HG02884 (cell line): ENCODE results near the gene RHBDL2.
"Not testable (repeated sequence)": the region's sequence is repeated elsewhere in the genome, so short reads cannot be mapped to it uniquely, and the experiment has no call there.

Source experiments
- ATAC-seq: cut with Tn5 transposase; IDR thresholded peaks from one replicate; pipeline ENCODE4 v1.9.1; 2021; ENCODE audit warnings: mild to moderate bottlenecking, moderate library complexity; ENCODE audit not compliant: unreplicated experiment

The RHBDL2 gene

GRCh38 chr1:38941527-38942019, at the start of gene RHBDL2:
RHBDL2 (minus strand) TSS chr1:38941830; CDS start chr1:38919212, 22,618 bp downstream.
- no peak for ATAC-seq

GRCh38 chr1:38990738-38991637, 49.4 kb upstream of the RHBDL2 start, which contains the start of gene AKIRIN1:
AKIRIN1 (plus strand) TSS chr1:38991276; CDS start chr1:38991381, 105 bp downstream.
- peak; percentile 92 for ATAC-seq

GRCh38 chr1:38990386-38990737, 48.7 kb upstream of the RHBDL2 start:
- no peak for ATAC-seq

GRCh38 chr1:38989979-38990378, 48.3 kb upstream of the RHBDL2 start:
- ATAC-seq, result no peak

- ATAC-seq, result not testable (repeated sequence)
Observed at GRCh38 chr1:38979380-38979779, 37.8 kb upstream of the RHBDL2 start.

- ATAC-seq, result not testable (repeated sequence)
Observed at GRCh38 chr1:38978245-38978542, 36.6 kb upstream of the RHBDL2 start.

- not testable (repeated sequence) for ATAC-seq
Observed at GRCh38 chr1:38977399-38978244, 36.0 kb upstream of the RHBDL2 start.

- ATAC-seq, result no peak
Observed at GRCh38 chr1:38973659-38974437, 32.2 kb upstream of the RHBDL2 start.

- not testable (repeated sequence) for ATAC-seq
Observed at GRCh38 chr1:38973145-38973544, 31.5 kb upstream of the RHBDL2 start.

GRCh38 chr1:38964140-38964548, 22.5 kb upstream of the RHBDL2 start:
- ATAC-seq, result no peak

GRCh38 chr1:38962560-38962959, 20.9 kb upstream of the RHBDL2 start:
- no peak for ATAC-seq

- no peak for ATAC-seq
Observed at GRCh38 chr1:38962113-38962512, 20.5 kb upstream of the RHBDL2 start.

GRCh38 chr1:38958967-38959366, 17.3 kb upstream of the RHBDL2 start:
- no peak for ATAC-seq

GRCh38 chr1:38953433-38953860, 11.8 kb upstream of the RHBDL2 start:
- ATAC-seq, result no peak

- ATAC-seq, result no peak
Observed at GRCh38 chr1:38950553-38950952, 8.9 kb upstream of the RHBDL2 start.

GRCh38 chr1:38944547-38944946, 2.9 kb upstream of the RHBDL2 start:
- no peak for ATAC-seq

- no peak for ATAC-seq
Observed at GRCh38 chr1:38942664-38943428, 1.2 kb upstream of the RHBDL2 start.

- no peak for ATAC-seq
Observed at GRCh38 chr1:38941093-38941492, 537 bp downstream of the RHBDL2 start.

GRCh38 chr1:38940339-38941047, 1.1 kb downstream of the RHBDL2 start:
- ATAC-seq, result no peak
